B cell (primary cell): ENCODE measurements around the gene SPOP. TPM values are rescaled to one million over a fixed set of nuclear protein-coding genes. Genes with fewer than 3 reads are reported as not detected.
"Not testable (repeated sequence)": the region's sequence is repeated elsewhere in the genome, so short reads cannot be mapped to it uniquely, and the experiment has no call there.

Experiments used
- ATAC-seq: fragments of 200-7000 bp; cut with Tn5 transposase; one replicate; pipeline ENCODE4 v1.10.0; 2021; ENCODE audit warnings: low read depth, mild to moderate bottlenecking, moderate number of reproducible peaks, moderate library complexity
- CTCF ChIA-PET: fragments of 350-600 bp; sonication (Branson Sonifier 250); formaldehyde crosslinking; loops from one replicate; lab custom pipeline; 2021; ENCODE audit warnings: antibody characterized with exemption, inconsistent platforms; lab: Charles Lee
- POLR2A ChIA-PET: fragments of 350-600 bp; sonication (Branson Sonifier 250); formaldehyde crosslinking; loops from one replicate; lab custom pipeline; 2021; ENCODE audit warnings: antibody characterized with exemption; lab: Charles Lee
- DNase-seq: peaks from one replicate; pipeline ENCODE4 v3.0.0; 2013
- H2AFZ ChIP-seq: 2 replicates; pipeline ENCODE4 v1.6.1; 2012; ENCODE audit warnings: mild to moderate bottlenecking, low read depth, low read length; ENCODE audit not compliant: insufficient read depth, poor library complexity, severe bottlenecking
- H3K27ac ChIP-seq, 2 donors: 1 replicate in 1 of 2; 2 replicates in 1 of 2; pipeline ENCODE4 v1.5.1; 2012 to 2013; ENCODE audit warnings: low read length in 2 of 2, mild to moderate bottlenecking in 2 of 2, moderate library complexity in 1 of 2
- H3K27me3 ChIP-seq, 4 experiments: fragments of 200-600 bp in 1 of 4; sonication (generic) in 1 of 4; replicated peaks in 1 of 4; 1 replicate in 2 of 4; 2 replicates in 2 of 4; pipeline versions ENCODE4 v1.6.1 to v1.7.0; 2013 to 2016; ENCODE audit warnings: low read length in 3 of 4, mild to moderate bottlenecking in 2 of 4, mixed read lengths in 1 of 4, moderate library complexity in 1 of 4; ENCODE audit not compliant: insufficient read depth in 4 of 4, control insufficient read depth in 3 of 4; ENCODE audit errors: control extremely low read depth in 1 of 4
- H3K36me3 ChIP-seq, 2 experiments: replicated peaks in 1 of 2; 1 replicate in 1 of 2; 2 replicates in 1 of 2; pipeline versions ENCODE4 v1.6.1 to v1.7.1; 2013; ENCODE audit warnings: low read length in 1 of 2; ENCODE audit not compliant: insufficient read depth in 2 of 2, control insufficient read depth in 1 of 2; ENCODE audit errors: control extremely low read depth in 1 of 2, extremely low read depth in 1 of 2
- H3K4me1 ChIP-seq, 2 donors: fragments of 200-600 bp in 1 of 2; sonication (generic) in 1 of 2; 1 replicate in 1 of 2; 2 replicates in 1 of 2; pipeline versions ENCODE4 v1.5.1 to v1.6.1; 2013 to 2017; ENCODE audit warnings: low read length in 2 of 2; ENCODE audit not compliant: control insufficient read depth in 2 of 2, insufficient read depth in 2 of 2
- H3K4me2 ChIP-seq: replicated peaks from 2 replicates; pipeline ENCODE3; 2012; ENCODE audit warnings: mild to moderate bottlenecking, low read depth, low read length; ENCODE audit not compliant: poor library complexity, severe bottlenecking
- H3K4me3 ChIP-seq, 5 experiments: fragments of 200-600 bp in 1 of 5; sonication (generic) in 1 of 5; 1 replicate in 3 of 5; 2 replicates in 2 of 5; pipeline versions ENCODE4 v1.5.1 to v1.7.0; 2011 to 2016; ENCODE audit warnings: low read length in 4 of 5, mild to moderate bottlenecking in 4 of 5, low read depth in 2 of 5, control low read depth in 1 of 5, moderate library complexity in 1 of 5; ENCODE audit not compliant: insufficient read depth in 1 of 5; ENCODE audit errors: control extremely low read depth in 1 of 5, extremely low read depth in 1 of 5
- H3K79me2 ChIP-seq: fragments of 200-600 bp; sonication (generic); one replicate; pipeline ENCODE4 v1.6.0; 2016; ENCODE audit warnings: low read length; ENCODE audit not compliant: control insufficient read depth, insufficient read depth
- H3K9ac ChIP-seq: fragments of 200-600 bp; sonication (generic); 2 replicates; pipeline ENCODE4 v1.6.1; 2017; ENCODE audit warnings: mild to moderate bottlenecking, low read length, moderate library complexity
- H3K9me3 ChIP-seq, 3 donors: one replicate each; pipeline versions ENCODE4 v1.6.1 to v1.7.1; 2013; ENCODE audit warnings: low read length in 2 of 3; ENCODE audit not compliant: control insufficient read depth in 2 of 3, insufficient read depth in 1 of 3; ENCODE audit errors: control extremely low read depth in 1 of 3
- H4K20me1 ChIP-seq: 2 replicates; pipeline ENCODE4 v1.6.0; 2012; ENCODE audit warnings: mild to moderate bottlenecking, low read length; ENCODE audit not compliant: insufficient read depth, control insufficient read depth, poor library complexity, severe bottlenecking
- H3K27ac Mint-ChIP-seq: one replicate; pipeline ENCODE4 v1.8.0; 2021; ENCODE audit warnings: mixed read lengths
- H3K27me3 Mint-ChIP-seq: one replicate; pipeline ENCODE4 v1.8.0; 2021; ENCODE audit warnings: mixed read lengths
- H3K4me1 Mint-ChIP-seq: one replicate; pipeline ENCODE4 v1.8.0; 2021; ENCODE audit warnings: mixed read lengths
- H3K4me3 Mint-ChIP-seq: one replicate; pipeline ENCODE4 v1.8.0; 2021; ENCODE audit warnings: mixed read lengths
- H3K9me3 Mint-ChIP-seq: one replicate; pipeline ENCODE4 v1.8.0; 2022; ENCODE audit warnings: mixed read lengths; ENCODE audit not compliant: insufficient read depth
- EZH2 ChIP-seq: IDR thresholded peaks from 2 replicates; pipeline ENCODE4 v1.6.1; 2012; ENCODE audit warnings: borderline replicate concordance, low read depth, mild to moderate bottlenecking, moderate library complexity, low read length; ENCODE audit not compliant: insufficient read depth, poor library complexity, severe bottlenecking
- WGBS: methylation state at CpG from one replicate; pipeline ENCODE4 v1.1.5; 2013; ENCODE audit warnings: missing lambda C conversion rate; ENCODE audit not compliant: insufficient coverage; 5-methylcytosine and 5-hydroxymethylcytosine counted together
- intact Hi-C: fragments of 100-400 bp; cut with micrococcal nuclease; formaldehyde crosslinking; loops from one replicate; pipeline ENCODE4 v1.10.0; 2022
- polyA plus RNA-seq: library from polyadenylated mRNA; depleted of rRNA; stranded (reverse); fragments of >200 nt; gene quantifications from 2 replicates; pipeline ENCODE4 v1.2.3, GENCODE V29; 2012
- total RNA-seq, 2 donors: library from RNA; stranded (reverse); fragments of 120-200 nt in 1 of 2; gene quantifications; 1 replicate in 1 of 2; 2 replicates in 1 of 2; pipeline versions ENCODE4 v1.2.3 to v1.2.4, GENCODE V29; 2013 to 2022
- TF ChIP-seq, protein P1 (sequence below): fragments of 200-600 bp; IDR thresholded peaks from one replicate; pipeline ENCODE4 v1.8.0; 2022; ENCODE audit warnings: antibody characterized with exemption, mild to moderate bottlenecking

SPOP gene
- total and polyA plus RNA-seq, 2 donors (not counting 1 experiment from before 2014, with no cell fraction given): 27.0 to 72.1 TPM

- POLR2A ChIA-PET: no interaction called here
- Histone ChIP-seq H3K9ac (no peak overlapping the region), H3K36me3 (peaks cover 0 to 3% of the 10 kb centered on the region in 2 experiments), H2AFZ (no peak overlapping the region), H3K4me3 (no peak overlapping the region), H3K9me3 (no peaks in the 10 kb centered on the region), H3K27me3 (no peaks in the 10 kb centered on the region), H3K4me2 (no peak overlapping the region), H3K27ac (no peak overlapping the region), H3K79me2 (peaks cover 94% of the 10 kb centered on the region), H3K4me1 (no peaks in the 10 kb centered on the region), H4K20me1 (peaks cover 87% of the 10 kb centered on the region)
- no peak overlapping the region for H3K4me3 Mint-ChIP-seq
- no peak for ATAC-seq
- H3K9me3 Mint-ChIP-seq: no peaks in the 10 kb centered on the region
- 100% methylated on average over 1 of the region's 8 CpGs for WGBS
- TF ChIP-seq, protein P1, sequence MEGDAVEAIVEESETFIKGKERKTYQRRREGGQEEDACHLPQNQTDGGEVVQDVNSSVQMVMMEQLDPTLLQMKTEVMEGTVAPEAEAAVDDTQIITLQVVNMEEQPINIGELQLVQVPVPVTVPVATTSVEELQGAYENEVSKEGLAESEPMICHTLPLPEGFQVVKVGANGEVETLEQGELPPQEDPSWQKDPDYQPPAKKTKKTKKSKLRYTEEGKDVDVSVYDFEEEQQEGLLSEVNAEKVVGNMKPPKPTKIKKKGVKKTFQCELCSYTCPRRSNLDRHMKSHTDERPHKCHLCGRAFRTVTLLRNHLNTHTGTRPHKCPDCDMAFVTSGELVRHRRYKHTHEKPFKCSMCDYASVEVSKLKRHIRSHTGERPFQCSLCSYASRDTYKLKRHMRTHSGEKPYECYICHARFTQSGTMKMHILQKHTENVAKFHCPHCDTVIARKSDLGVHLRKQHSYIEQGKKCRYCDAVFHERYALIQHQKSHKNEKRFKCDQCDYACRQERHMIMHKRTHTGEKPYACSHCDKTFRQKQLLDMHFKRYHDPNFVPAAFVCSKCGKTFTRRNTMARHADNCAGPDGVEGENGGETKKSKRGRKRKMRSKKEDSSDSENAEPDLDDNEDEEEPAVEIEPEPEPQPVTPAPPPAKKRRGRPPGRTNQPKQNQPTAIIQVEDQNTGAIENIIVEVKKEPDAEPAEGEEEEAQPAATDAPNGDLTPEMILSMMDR: no peak
- TF ChIP-seq EZH2: no peak
- no peaks in the 10 kb centered on the region for H3K27me3 Mint-ChIP-seq
- CTCF ChIA-PET: interaction anchor here (0.7 to 2.5 kb wide), 3 partner anchors 10 to 76 kb away, joined by 3 to 10 read pairs (median 3); no protein-coding TSS in a partner anchor
- H3K27ac Mint-ChIP-seq: no peak overlapping the region
- no peak for DNase-seq
- intact Hi-C loops: no loop called here
- H3K4me1 Mint-ChIP-seq: peaks cover 37% of the 10 kb centered on the region
Observed at GRCh38 chr17:49647256-49647585, 30.7 kb downstream of the SPOP start.

DNA sequence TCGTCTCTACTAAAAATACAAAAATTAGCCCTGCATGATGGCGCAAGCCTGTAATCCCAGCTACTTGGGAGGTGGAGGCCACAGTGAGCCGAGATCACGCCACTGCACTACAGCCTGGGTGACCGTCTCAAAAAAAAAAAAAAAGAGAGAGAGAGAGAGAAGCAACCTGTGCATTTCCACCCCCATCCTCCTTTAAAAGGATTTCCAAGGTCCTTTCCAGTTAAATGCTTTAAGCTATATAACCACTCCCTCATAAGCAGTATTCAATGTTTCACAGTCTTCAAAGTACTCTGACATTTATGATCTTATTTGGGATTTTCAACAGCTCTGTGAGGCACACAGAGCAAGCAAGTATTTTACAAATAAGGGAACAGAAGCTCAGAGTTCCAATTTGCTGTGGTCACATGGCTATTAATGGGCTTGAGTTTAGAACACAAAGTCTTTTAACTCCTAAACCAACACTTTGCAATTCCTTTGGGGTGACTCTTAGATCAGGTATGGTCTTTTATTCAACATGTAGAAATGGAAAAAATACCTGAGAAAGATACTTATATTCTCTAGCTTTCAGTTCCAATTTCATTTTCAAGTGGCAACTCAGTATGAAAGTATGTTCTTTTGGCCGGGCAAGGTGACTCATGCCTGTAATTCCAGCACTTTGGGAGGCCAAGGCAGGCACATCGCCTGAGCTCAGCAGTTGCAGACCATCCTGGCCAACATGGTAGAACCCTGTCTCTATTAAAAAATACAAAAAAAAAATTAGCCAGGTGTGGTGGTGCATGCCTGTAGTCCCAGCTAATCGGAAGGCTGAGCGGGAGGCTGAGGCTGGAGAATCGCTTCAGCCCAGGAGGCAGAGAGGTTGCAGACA, 31.3 kb downstream of the SPOP start:
- Histone ChIP-seq H3K27me3 (no peaks in the 10 kb centered on the region), H2AFZ (no peak overlapping the region), H3K4me1 (no peaks in the 10 kb centered on the region), H3K4me3 (no peak overlapping the region), H3K36me3 (peaks cover 0 to 3% of the 10 kb centered on the region in 2 experiments), H3K79me2 (peaks cover 93% of the 10 kb centered on the region), H3K27ac (no peak overlapping the region), H3K9me3 (no peaks in the 10 kb centered on the region), H3K4me2 (no peak overlapping the region), H3K9ac (no peak overlapping the region), H4K20me1 (peaks cover 87% of the 10 kb centered on the region)
- Mint-ChIP-seq H3K4me1 (peaks cover 34% of the 10 kb centered on the region), H3K4me3 (no peak overlapping the region), H3K27me3 (no peaks in the 10 kb centered on the region), H3K27ac (no peak overlapping the region), H3K9me3 (no peaks in the 10 kb centered on the region)
- ChIA-PET POLR2A (interaction anchor here (0.7 kb wide), 1 partner anchor 22 kb away, joined by 4 read pairs; no protein-coding TSS in a partner anchor), CTCF (interaction anchor here (0.6 to 1.3 kb wide), 4 partner anchors 9 to 37 kb away, joined by 3 read pairs; no protein-coding TSS in a partner anchor)
- no peak for ATAC-seq
- WGBS: 90% methylated on average over 4 of the region's 10 CpGs
- intact Hi-C loops: no loop called here
- no peak for DNase-seq
- TF ChIP-seq, protein P1: no peak
- TF ChIP-seq EZH2: no peak

DNA sequence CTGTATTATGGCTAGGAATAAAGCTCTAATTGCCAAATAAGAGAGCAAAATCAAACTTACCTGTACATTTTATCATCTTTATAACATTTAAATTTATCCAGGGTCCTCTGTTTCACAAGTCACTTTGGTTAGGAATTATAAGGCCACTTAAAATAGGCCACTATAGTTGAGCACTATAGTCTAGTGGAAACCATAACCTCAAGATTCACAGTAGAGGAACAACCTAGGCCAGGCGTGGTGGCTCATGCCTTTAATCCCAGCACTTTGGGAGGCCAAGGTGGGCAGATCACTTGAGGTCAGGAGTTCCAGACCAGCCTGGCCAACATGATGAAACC, 31.9 kb downstream of the SPOP start:
- ChIA-PET CTCF (interaction anchor here (1.3 kb wide), 1 partner anchor 8 kb away, joined by 3 read pairs; no protein-coding TSS in a partner anchor), POLR2A (interaction anchor here (0.7 kb wide), 1 partner anchor 21 kb away, joined by 4 read pairs; no protein-coding TSS in a partner anchor)
- H3K27ac ChIP-seq, intact Hi-C loops, H3K36me3 ChIP-seq, H3K4me3 Mint-ChIP-seq, H3K9ac ChIP-seq, DNase-seq, H3K4me3 ChIP-seq, H3K4me1 ChIP-seq, H3K9me3 ChIP-seq, H3K27me3 ChIP-seq, ATAC-seq, H3K27ac Mint-ChIP-seq, H3K4me2 ChIP-seq, H2AFZ ChIP-seq, H3K27me3 Mint-ChIP-seq, H3K9me3 Mint-ChIP-seq: not testable (repeated sequence)
- H3K79me2 ChIP-seq: peaks cover 93% of the 10 kb centered on the region
- H4K20me1 ChIP-seq: peaks cover 85% of the 10 kb centered on the region
- peaks cover 31% of the 10 kb centered on the region for H3K4me1 Mint-ChIP-seq
- 100% methylated on average over 1 of the region's 1 CpG for WGBS
